H9 (cell line): ENCODE results near the gene BBX. TPM values are rescaled to one million over a fixed set of nuclear protein-coding genes. Genes with fewer than 3 reads are reported as not detected.

ENCODE experiments used
- DNase-seq: peaks from one replicate; pipeline ENCODE4 v3.0.0-alpha.2; 2017
- H2AFZ ChIP-seq: one replicate; pipeline ENCODE4 v1.6.1; 2013; ENCODE audit warnings: mild to moderate bottlenecking, low read length, control low read depth, moderate library complexity
- H2AK5ac ChIP-seq: 2 replicates; pipeline ENCODE4 v1.6.1; 2013; ENCODE audit warnings: low read length, control low read depth, mixed read lengths; ENCODE audit not compliant: insufficient read length
- H2BK120ac ChIP-seq: one replicate; pipeline ENCODE4 v1.6.1; 2013; ENCODE audit warnings: low read depth, mild to moderate bottlenecking, low read length, control low read depth, inconsistent platforms; ENCODE audit not compliant: poor library complexity, severe bottlenecking
- H2BK12ac ChIP-seq: 2 replicates; pipeline ENCODE4 v1.6.1; 2013; ENCODE audit warnings: low read length, control low read depth, mixed read lengths, low read depth; ENCODE audit not compliant: insufficient read length
- H2BK15ac ChIP-seq: 2 replicates; pipeline ENCODE4 v1.6.1; 2013; ENCODE audit warnings: low read depth, low read length, control low read depth
- H2BK20ac ChIP-seq: one replicate; pipeline ENCODE4 v1.6.1; 2013; ENCODE audit warnings: low read depth, mild to moderate bottlenecking, low read length, control low read depth, inconsistent platforms; ENCODE audit not compliant: poor library complexity, severe bottlenecking
- H2BK5ac ChIP-seq: 2 replicates; pipeline ENCODE4 v1.6.1; 2013; ENCODE audit warnings: low read length, control low read depth, mixed read lengths; ENCODE audit not compliant: insufficient read length
- H3K14ac ChIP-seq: 2 replicates; pipeline ENCODE4 v1.6.1; 2013; ENCODE audit warnings: low read length, control low read depth; ENCODE audit not compliant: insufficient read depth
- H3K18ac ChIP-seq: 2 replicates; pipeline ENCODE4 v1.6.1; 2013; ENCODE audit warnings: low read depth, mild to moderate bottlenecking, mixed read lengths, low read length, control low read depth; ENCODE audit not compliant: insufficient read length
- H3K23ac ChIP-seq: 2 replicates; pipeline ENCODE4 v1.6.1; 2013; ENCODE audit warnings: low read length, control low read depth, mixed read lengths, low read depth; ENCODE audit not compliant: insufficient read length
- H3K23me2 ChIP-seq: 2 replicates; pipeline ENCODE4 v1.6.1; 2013; ENCODE audit warnings: low read depth, mild to moderate bottlenecking, mixed read lengths, low read length, control low read depth; ENCODE audit not compliant: insufficient read length, poor library complexity, severe bottlenecking
- H3K27ac ChIP-seq: 2 replicates; pipeline ENCODE4 v1.5.1; 2013; ENCODE audit warnings: low read length, control low read depth, mixed read lengths, low read depth; ENCODE audit not compliant: insufficient read length
- H3K27me3 ChIP-seq: 2 replicates; pipeline ENCODE4 v1.6.1; 2013; ENCODE audit warnings: low read length, control low read depth, inconsistent platforms; ENCODE audit not compliant: insufficient read depth
- H3K4ac ChIP-seq: 2 replicates; pipeline ENCODE4 v1.6.1; 2013; ENCODE audit warnings: low read depth, mild to moderate bottlenecking, control low read depth, inconsistent platforms, low read length, moderate library complexity
- H3K4me1 ChIP-seq: 2 replicates; pipeline ENCODE4 v1.6.1; 2013; ENCODE audit warnings: low read length, control low read depth, inconsistent platforms; ENCODE audit not compliant: insufficient read depth
- H3K4me2 ChIP-seq: 2 replicates; pipeline ENCODE4 v1.6.1; 2013; ENCODE audit warnings: low read length, control low read depth, mixed read lengths; ENCODE audit not compliant: insufficient read length, insufficient read depth
- H3K56ac ChIP-seq: 2 replicates; pipeline ENCODE4 v1.6.1; 2013; ENCODE audit warnings: low read depth, mild to moderate bottlenecking, mixed read lengths, low read length, control low read depth; ENCODE audit not compliant: insufficient read length
- H3K79me1 ChIP-seq: 2 replicates; pipeline ENCODE4 v1.6.1; 2013; ENCODE audit warnings: low read depth, mild to moderate bottlenecking, moderate library complexity, low read length, control low read depth, inconsistent platforms; ENCODE audit not compliant: insufficient read depth, poor library complexity, severe bottlenecking
- H3K79me2 ChIP-seq: 2 replicates; pipeline ENCODE4 v1.6.1; 2013; ENCODE audit warnings: low read length, control low read depth, inconsistent platforms; ENCODE audit not compliant: insufficient read depth
- H3K9ac ChIP-seq: 2 replicates; pipeline ENCODE4 v1.6.1; 2013; ENCODE audit warnings: low read length, control low read depth, mixed read lengths; ENCODE audit not compliant: insufficient read length; ENCODE audit errors: extremely low read depth
- H3K9me3 ChIP-seq: one replicate; pipeline ENCODE4 v1.6.1; 2013; ENCODE audit warnings: low read depth, low read length, inconsistent platforms; ENCODE audit not compliant: control insufficient read depth
- H3T11ph ChIP-seq: one replicate; pipeline ENCODE4 v1.6.1; 2013; ENCODE audit warnings: mild to moderate bottlenecking, low read length, control low read depth, inconsistent platforms
- H4K20me1 ChIP-seq: one replicate; pipeline ENCODE4 v1.6.1; 2013; ENCODE audit not compliant: control insufficient read depth, insufficient read length, insufficient read depth
- H4K5ac ChIP-seq: 2 replicates; pipeline ENCODE4 v1.6.1; 2013; ENCODE audit warnings: low read depth, mild to moderate bottlenecking, mixed read lengths, low read length, control low read depth; ENCODE audit not compliant: insufficient read length
- H4K8ac ChIP-seq: replicated peaks from 2 replicates; pipeline ENCODE4 v1.6.1; 2013; ENCODE audit warnings: low read length, control low read depth, mixed read lengths, low read depth; ENCODE audit not compliant: insufficient read length
- H4K91ac ChIP-seq: 2 replicates; pipeline ENCODE4 v1.6.1; 2013; ENCODE audit warnings: low read depth, mild to moderate bottlenecking, moderate library complexity, mixed read lengths, low read length, control low read depth; ENCODE audit not compliant: insufficient read length
- H3K27ac Mint-ChIP-seq, 3 experiments: 2 replicates in 2 of 3; 3 replicates in 1 of 3; pipeline ENCODE4 v1.8.0; 2020 to 2021; ENCODE audit warnings: mixed read lengths in 3 of 3, mild to moderate bottlenecking in 1 of 3, moderate library complexity in 1 of 3
- H3K27me3 Mint-ChIP-seq: 2 replicates; pipeline ENCODE4 v1.8.0; 2021; ENCODE audit warnings: low read depth, mild to moderate bottlenecking, moderate library complexity, mixed read lengths
- H3K36me3 Mint-ChIP-seq, 3 experiments: 2 replicates in 2 of 3; 3 replicates in 1 of 3; pipeline ENCODE4 v1.8.0; 2020 to 2021; ENCODE audit warnings: low read depth in 3 of 3, mixed read lengths in 3 of 3; ENCODE audit not compliant: insufficient read depth in 1 of 3
- H3K4me1 Mint-ChIP-seq, 2 experiments: 2 replicates each; pipeline ENCODE4 v1.8.0; 2020; ENCODE audit warnings: mixed read lengths in 2 of 2
- H3K4me3 Mint-ChIP-seq, 2 experiments: 2 replicates in 1 of 2; 3 replicates in 1 of 2; pipeline ENCODE4 v1.8.0; 2020 to 2021; ENCODE audit warnings: mild to moderate bottlenecking in 2 of 2, mixed read lengths in 2 of 2, moderate library complexity in 1 of 2
- H3K9me3 Mint-ChIP-seq, 2 experiments: 2 replicates in 1 of 2; 3 replicates in 1 of 2; pipeline ENCODE4 v1.8.0; 2020; ENCODE audit warnings: mild to moderate bottlenecking in 2 of 2, mixed read lengths in 2 of 2, moderate library complexity in 1 of 2
- WGBS: extraction: QIAGEN DNeasy Blood & Tissue Kit; methylation state at CpG from one replicate; pipeline ENCODE4 v1.1.7; 2013; ENCODE audit warnings: missing lambda C conversion rate, low lambda C conversion rate, mixed read lengths; ENCODE audit not compliant: insufficient read length; ENCODE audit errors: extremely low coverage; 5-methylcytosine and 5-hydroxymethylcytosine counted together
- total RNA-seq: library from RNA; stranded (reverse); gene quantifications from 2 replicates; pipeline ENCODE4 v1.2.1, GENCODE V29; 2021
- TF ChIP-seq, protein P1 (sequence below): fragments of 200-600 bp; sonication (generic); conservative IDR thresholded peaks from 3 replicates; pipeline ENCODE4 v1.8.0; 2021; ENCODE audit warnings: antibody characterized with exemption, mild to moderate bottlenecking

BBX gene
- total RNA-seq, 1 experiment from 2014 or later: 34.8 TPM

DNA sequence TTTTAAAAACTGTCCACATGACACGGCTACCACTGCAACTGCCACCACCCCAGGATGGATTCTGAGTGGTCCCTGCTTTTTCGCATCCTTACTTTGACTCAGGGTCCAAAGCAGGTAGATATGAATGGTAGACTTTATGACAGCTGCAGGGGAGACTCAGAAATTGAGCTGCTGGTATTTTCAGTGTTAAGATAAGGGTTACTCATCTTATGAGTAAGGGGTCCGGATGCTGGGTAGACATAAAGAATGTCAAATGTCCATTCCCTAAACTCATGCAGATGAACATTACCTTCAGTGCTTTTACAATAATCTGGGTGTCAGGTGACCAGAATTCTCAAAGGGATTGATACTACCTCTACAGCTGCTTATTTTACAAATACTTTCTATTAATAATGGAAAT lies 25.9 kb upstream of the BBX start:
- no peak overlapping the region for H3K4me3 Mint-ChIP-seq
- H3K79me2 ChIP-seq: no peaks in the 10 kb centered on the region
- H4K8ac ChIP-seq: no peak overlapping the region
- peaks cover 2% of the 10 kb centered on the region; the same call in 1 of the 2 replicates for H3K27me3 Mint-ChIP-seq
- H3K4ac ChIP-seq: no peak overlapping the region
- no peaks in the 10 kb centered on the region for H3K27me3 ChIP-seq
- no peaks in the 10 kb centered on the region for H3K36me3 Mint-ChIP-seq
- no peaks in the 10 kb centered on the region for H3K23me2 ChIP-seq
- no peak overlapping the region for H2BK5ac ChIP-seq
- no peak overlapping the region for H4K5ac ChIP-seq
- no peak overlapping the region for H3K14ac ChIP-seq
- H2AFZ ChIP-seq: no peak overlapping the region
- H4K20me1 ChIP-seq: no peaks in the 10 kb centered on the region
- no peak overlapping the region for H2BK20ac ChIP-seq
- no peak overlapping the region for H3K56ac ChIP-seq
- DNase-seq: no peak
- H3K9ac ChIP-seq: no peak overlapping the region
- H3K79me1 ChIP-seq: no peaks in the 10 kb centered on the region
- H3T11ph ChIP-seq: no peak overlapping the region
- no CpG with 5 or more reads among the region's 3 CpGs for WGBS
- no peaks in the 10 kb centered on the region; a peak in 1 of 5 replicates for H3K9me3 Mint-ChIP-seq
- H3K27ac ChIP-seq: no peak overlapping the region
- H3K18ac ChIP-seq: no peak overlapping the region
- H3K9me3 ChIP-seq: no peaks in the 10 kb centered on the region
- no peak overlapping the region for H3K23ac ChIP-seq
- H3K4me1 ChIP-seq: no peaks in the 10 kb centered on the region
- no peak overlapping the region for H3K27ac Mint-ChIP-seq
- TF ChIP-seq, protein P1, sequence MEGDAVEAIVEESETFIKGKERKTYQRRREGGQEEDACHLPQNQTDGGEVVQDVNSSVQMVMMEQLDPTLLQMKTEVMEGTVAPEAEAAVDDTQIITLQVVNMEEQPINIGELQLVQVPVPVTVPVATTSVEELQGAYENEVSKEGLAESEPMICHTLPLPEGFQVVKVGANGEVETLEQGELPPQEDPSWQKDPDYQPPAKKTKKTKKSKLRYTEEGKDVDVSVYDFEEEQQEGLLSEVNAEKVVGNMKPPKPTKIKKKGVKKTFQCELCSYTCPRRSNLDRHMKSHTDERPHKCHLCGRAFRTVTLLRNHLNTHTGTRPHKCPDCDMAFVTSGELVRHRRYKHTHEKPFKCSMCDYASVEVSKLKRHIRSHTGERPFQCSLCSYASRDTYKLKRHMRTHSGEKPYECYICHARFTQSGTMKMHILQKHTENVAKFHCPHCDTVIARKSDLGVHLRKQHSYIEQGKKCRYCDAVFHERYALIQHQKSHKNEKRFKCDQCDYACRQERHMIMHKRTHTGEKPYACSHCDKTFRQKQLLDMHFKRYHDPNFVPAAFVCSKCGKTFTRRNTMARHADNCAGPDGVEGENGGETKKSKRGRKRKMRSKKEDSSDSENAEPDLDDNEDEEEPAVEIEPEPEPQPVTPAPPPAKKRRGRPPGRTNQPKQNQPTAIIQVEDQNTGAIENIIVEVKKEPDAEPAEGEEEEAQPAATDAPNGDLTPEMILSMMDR: no peak
- peaks cover 8 to 10% of the 10 kb centered on the region in 2 experiments; a peak in 3 of 4 replicates for H3K4me1 Mint-ChIP-seq
- H2BK12ac ChIP-seq: no peak overlapping the region
- H3K4me2 ChIP-seq: no peak overlapping the region
- H4K91ac ChIP-seq: no peak overlapping the region
- H2BK120ac ChIP-seq: no peak overlapping the region
- H2BK15ac ChIP-seq: no peak overlapping the region
- H2AK5ac ChIP-seq: no peak overlapping the region
